Thoracic aorta (tissue), 2 donors: Measurements from ENCODE around the gene SPRN. TPM values are rescaled to one million over a fixed set of nuclear protein-coding genes. Genes with fewer than 3 reads are reported as not detected.

Source experiments
- ATAC-seq: fragments of 150-250 bp; one replicate; pipeline ENCODE4 v1.8.0; 2017; ENCODE audit warnings: low read depth; ENCODE audit not compliant: insufficient number of reproducible peaks, low FRiP score
- DNase-seq: peaks from one replicate; pipeline ENCODE4 v3.0.0-alpha.2; 2020; ENCODE audit warnings: low spot score
- H3K27ac ChIP-seq, 2 donors: fragments of 200-600 bp; sonication (generic); 1 replicate in 1 of 2; 2 replicates in 1 of 2; pipeline ENCODE4 v1.5.1; 2016; ENCODE audit warnings: mild to moderate bottlenecking in 2 of 2, moderate library complexity in 2 of 2
- H3K27me3 ChIP-seq: fragments of 200-600 bp; sonication (generic); replicated peaks from 2 replicates; pipeline ENCODE4 v1.6.0; 2016; ENCODE audit warnings: mild to moderate bottlenecking; ENCODE audit not compliant: insufficient read depth
- H3K36me3 ChIP-seq: fragments of 200-600 bp; sonication (generic); one replicate; pipeline ENCODE4 v1.5.1; 2016
- H3K4me1 ChIP-seq, 2 donors: fragments of 200-600 bp; sonication (generic); 1 replicate in 1 of 2; 2 replicates in 1 of 2; pipeline versions ENCODE4 v1.5.1 to v1.6.0; 2016; ENCODE audit warnings: low read depth in 2 of 2, mild to moderate bottlenecking in 1 of 2; ENCODE audit not compliant: control insufficient read depth in 1 of 2
- H3K4me3 ChIP-seq: fragments of 200-600 bp; sonication (generic); 2 replicates; pipeline ENCODE4 v1.5.1; 2016; ENCODE audit warnings: mild to moderate bottlenecking
- H3K9me3 ChIP-seq: fragments of 200-600 bp; sonication (generic); 2 replicates; pipeline ENCODE4 v1.5.1; 2016
- total RNA-seq, 2 donors: library from RNA; depleted of rRNA; stranded (reverse); fragments of >200 nt; gene quantifications; one replicate each; pipeline versions ENCODE4 v1.1.0 to v1.2.3, GENCODE V29; 2016
- TF ChIP-seq, protein P1 (sequence below): fragments of 200-600 bp; sonication (generic); IDR thresholded peaks from one replicate; pipeline ENCODE4 v1.5.1; 2019; ENCODE audit warnings: antibody characterized with exemption

Gene SPRN
- total RNA-seq, 2 donors from 2014 or later: not detected

DNA sequence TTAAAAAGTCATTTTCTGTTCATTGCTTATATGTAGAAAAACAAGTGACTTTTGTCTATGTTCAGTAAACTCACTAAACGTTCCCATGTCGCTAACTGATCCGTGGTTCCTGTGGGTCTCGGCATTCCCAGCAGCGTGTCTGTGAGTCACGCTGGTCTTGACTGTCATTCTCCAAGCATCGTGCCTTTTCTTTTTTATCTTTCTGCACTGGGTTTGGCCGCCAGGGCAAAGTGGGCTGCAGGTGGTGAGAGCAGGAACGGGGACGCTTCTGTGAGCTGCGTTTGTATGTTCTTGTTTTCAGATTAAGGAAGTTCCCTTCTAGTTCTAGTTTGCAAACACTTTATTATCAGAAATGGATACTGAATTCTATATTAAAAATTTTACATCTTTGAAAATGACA, 22.6 kb upstream of the SPRN start:
- ATAC-seq: no peak
- TF ChIP-seq, protein P1, sequence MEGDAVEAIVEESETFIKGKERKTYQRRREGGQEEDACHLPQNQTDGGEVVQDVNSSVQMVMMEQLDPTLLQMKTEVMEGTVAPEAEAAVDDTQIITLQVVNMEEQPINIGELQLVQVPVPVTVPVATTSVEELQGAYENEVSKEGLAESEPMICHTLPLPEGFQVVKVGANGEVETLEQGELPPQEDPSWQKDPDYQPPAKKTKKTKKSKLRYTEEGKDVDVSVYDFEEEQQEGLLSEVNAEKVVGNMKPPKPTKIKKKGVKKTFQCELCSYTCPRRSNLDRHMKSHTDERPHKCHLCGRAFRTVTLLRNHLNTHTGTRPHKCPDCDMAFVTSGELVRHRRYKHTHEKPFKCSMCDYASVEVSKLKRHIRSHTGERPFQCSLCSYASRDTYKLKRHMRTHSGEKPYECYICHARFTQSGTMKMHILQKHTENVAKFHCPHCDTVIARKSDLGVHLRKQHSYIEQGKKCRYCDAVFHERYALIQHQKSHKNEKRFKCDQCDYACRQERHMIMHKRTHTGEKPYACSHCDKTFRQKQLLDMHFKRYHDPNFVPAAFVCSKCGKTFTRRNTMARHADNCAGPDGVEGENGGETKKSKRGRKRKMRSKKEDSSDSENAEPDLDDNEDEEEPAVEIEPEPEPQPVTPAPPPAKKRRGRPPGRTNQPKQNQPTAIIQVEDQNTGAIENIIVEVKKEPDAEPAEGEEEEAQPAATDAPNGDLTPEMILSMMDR: no peak
- Histone ChIP-seq H3K36me3 (peaks cover 6% of the 10 kb centered on the region), H3K27ac (no peak overlapping the region), H3K4me1 (no peaks in the 10 kb centered on the region), H3K9me3 (peaks cover 31% of the 10 kb centered on the region), H3K27me3 (no peaks in the 10 kb centered on the region), H3K4me3 (no peak overlapping the region)
- DNase-seq: no peak

DNA sequence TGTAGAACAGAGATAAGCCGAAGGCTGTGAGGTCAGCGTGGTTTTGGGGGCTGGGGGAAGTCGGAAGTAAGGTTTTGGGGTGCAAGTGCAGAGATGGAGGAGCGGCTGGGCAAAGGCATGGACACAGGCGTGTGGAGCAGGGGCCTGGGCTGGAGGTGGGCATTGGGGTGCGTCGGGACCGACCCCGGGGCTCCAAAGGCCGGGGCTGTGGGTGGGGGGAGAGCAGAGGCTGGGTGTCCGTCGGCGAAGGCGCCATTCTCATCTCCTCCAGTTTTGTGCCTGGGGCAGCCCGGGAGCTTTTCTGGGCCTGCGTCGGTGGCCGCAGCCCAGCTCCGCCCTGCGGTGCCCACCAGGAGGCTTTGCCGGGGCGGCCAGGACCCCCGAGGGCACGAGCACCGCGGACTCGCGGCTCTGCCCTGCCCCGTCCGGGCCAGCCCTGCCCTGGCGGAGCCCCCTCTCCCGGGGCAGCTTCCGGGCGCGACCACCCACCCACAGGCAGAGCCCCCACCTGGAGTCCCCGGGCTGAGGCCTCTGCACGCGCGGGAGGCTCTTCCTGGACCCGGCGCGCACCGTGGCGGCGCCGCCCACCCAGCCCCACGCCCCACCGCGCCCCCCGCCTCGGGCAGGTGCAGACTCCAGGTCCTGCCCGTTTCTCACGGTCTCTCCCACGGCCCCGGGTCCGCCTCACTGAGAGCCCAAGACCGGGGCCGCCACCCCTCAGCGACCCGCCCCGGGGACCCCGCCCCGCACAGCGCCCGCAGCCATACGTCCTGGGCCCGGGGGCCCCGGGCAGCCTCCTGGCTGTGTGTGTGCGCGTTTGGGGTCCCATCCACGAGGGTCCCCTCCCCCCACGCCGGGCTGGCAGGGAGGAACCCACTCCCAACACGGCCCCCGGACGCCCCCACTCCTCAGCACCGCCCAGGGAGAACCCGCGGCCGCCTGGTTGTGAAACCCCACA, 21.6 kb upstream of the SPRN start:
- H3K9me3 ChIP-seq: peaks cover 31% of the 10 kb centered on the region
- H3K27ac ChIP-seq: no peak overlapping the region
- no peak overlapping the region for H3K4me3 ChIP-seq
- H3K36me3 ChIP-seq: peaks cover 6% of the 10 kb centered on the region
- TF ChIP-seq, protein P1: no peak
- H3K4me1 ChIP-seq: no peaks in the 10 kb centered on the region
- DNase-seq: no peak
- H3K27me3 ChIP-seq: no peaks in the 10 kb centered on the region
- no peak for ATAC-seq

DNA sequence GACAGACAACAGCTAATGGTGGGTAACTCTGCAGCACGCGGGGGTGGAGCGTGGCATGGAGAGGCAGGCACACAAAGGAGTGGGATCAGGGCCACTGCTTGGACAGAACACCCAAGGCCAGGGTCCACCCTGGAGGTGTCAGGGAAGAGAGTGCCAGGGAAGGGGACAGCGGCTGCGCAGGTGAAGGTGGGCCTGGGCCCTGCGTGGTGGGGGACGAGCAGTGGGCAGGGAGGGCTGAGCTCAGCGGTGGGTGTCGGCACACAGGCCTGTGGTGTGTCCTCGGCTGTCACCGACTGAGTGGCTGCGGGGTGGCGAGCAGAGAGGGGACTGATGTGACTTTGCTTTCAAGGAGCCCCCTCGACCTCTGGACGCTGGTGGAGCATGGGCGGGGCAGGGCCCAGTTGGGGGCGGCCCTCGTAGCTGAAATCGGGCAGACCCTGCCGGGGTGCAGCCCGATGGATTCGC, 20.9 kb upstream of the SPRN start:
- DNase-seq (no peak), ATAC-seq (no peak)
- TF ChIP-seq, protein P1: no peak
- Histone ChIP-seq H3K27me3 (no peaks in the 10 kb centered on the region), H3K27ac (no peak overlapping the region), H3K4me1 (no peaks in the 10 kb centered on the region), H3K4me3 (no peak overlapping the region), H3K9me3 (peaks cover 31% of the 10 kb centered on the region), H3K36me3 (peaks cover 6% of the 10 kb centered on the region)

GRCh38 chr10:133444342-133445267, 20.2 kb upstream of the SPRN start:
- no peak overlapping the region for H3K4me3 ChIP-seq
- TF ChIP-seq, protein P1: no peak
- DNase-seq: no peak
- no peak overlapping the region for H3K27ac ChIP-seq
- no peaks in the 10 kb centered on the region for H3K4me1 ChIP-seq
- H3K36me3 ChIP-seq: peaks cover 6% of the 10 kb centered on the region
- H3K27me3 ChIP-seq: no peaks in the 10 kb centered on the region
- peaks cover 31% of the 10 kb centered on the region for H3K9me3 ChIP-seq
- ATAC-seq: no peak
